Thyroid gland (tissue), 4 donors: ENCODE data around the gene NT5C1B. TPM values are rescaled to one million over a fixed set of nuclear protein-coding genes. Genes with fewer than 3 reads are reported as not detected.

Experiments used
- DNase-seq, 2 donors: peaks; one replicate each; pipeline ENCODE4 v3.0.0-alpha.2; 2019
- H3K27ac ChIP-seq, 3 donors: fragments of 200-600 bp; sonication (generic); 1 replicate in 2 of 3; 2 replicates in 1 of 3; pipeline ENCODE4 v1.5.1; 2016 to 2019; ENCODE audit warnings: mild to moderate bottlenecking in 1 of 3, moderate library complexity in 1 of 3
- H3K27me3 ChIP-seq: fragments of 200-600 bp; sonication (generic); one replicate; pipeline ENCODE4 v1.5.1; 2019
- H3K36me3 ChIP-seq, 2 donors: fragments of 200-600 bp; sonication (generic); one replicate each; pipeline ENCODE4 v1.5.1; 2016 to 2019
- H3K4me1 ChIP-seq, 2 donors: fragments of 200-600 bp; sonication (generic); one replicate each; pipeline ENCODE4 v1.5.1; 2017 to 2019
- H3K4me3 ChIP-seq, 3 donors: fragments of 200-600 bp; sonication (generic); replicated peaks in 1 of 3; 1 replicate in 2 of 3; 2 replicates in 1 of 3; pipeline ENCODE4 v1.5.1; 2016; ENCODE audit warnings: mild to moderate bottlenecking in 1 of 3
- H3K9me3 ChIP-seq: fragments of 200-600 bp; sonication (generic); one replicate; pipeline ENCODE4 v1.5.1; 2017
- CTCF ChIP-seq, 6 experiments: fragments of 200-600 bp in 3 of 6; fragments of 450-650 bp in 3 of 6; sonication (generic) in 3 of 6; IDR thresholded peaks; one replicate each; pipeline ENCODE4 v1.5.1; 2016 to 2019; ENCODE audit warnings: antibody characterized with exemption in 6 of 6, mild to moderate bottlenecking in 2 of 6, inconsistent platforms in 1 of 6, moderate library complexity in 1 of 6
- POLR2A ChIP-seq, 2 donors: fragments of 450-650 bp; IDR thresholded peaks; one replicate each; pipeline ENCODE4 v1.6.1; 2017; ENCODE audit warnings: antibody characterized with exemption in 2 of 2, mild to moderate bottlenecking in 2 of 2, moderate library complexity in 1 of 2
- WGBS, 2 donors: methylation state at CpG; one replicate each; pipeline ENCODE4 v1.1.5; 2017; 5-methylcytosine and 5-hydroxymethylcytosine counted together
- intact Hi-C: fragments of 100-400 bp; cut with DNase I; formaldehyde crosslinking; loops from one replicate; pipeline ENCODE4 v1.15.1; 2023
- total RNA-seq, 4 donors: library from RNA; depleted of rRNA; stranded (reverse); fragments of >200 nt; gene quantifications; one replicate each; pipeline ENCODE4 v1.2.3, GENCODE V29; 2016

NT5C1B gene
- total RNA-seq, 4 donors from 2014 or later = 0.13 TPM; not detected in 3

- no peak overlapping the region for H3K27ac ChIP-seq
- WGBS, 2 donors = 96% methylated on average over 1 of the region's 1 CpG
- no peaks in the 10 kb centered on the region for H3K27me3 ChIP-seq
- H3K4me1 ChIP-seq = no peaks in the 10 kb centered on the region
- H3K9me3 ChIP-seq = no peaks in the 10 kb centered on the region
- no peak for TF ChIP-seq CTCF (IDR thresholded peaks at IDR 0.05)
- TF ChIP-seq POLR2A (IDR thresholded peaks at IDR 0.05) = no peak
- intact Hi-C loops = no loop called here
- no peaks in the 10 kb centered on the region for H3K36me3 ChIP-seq
- no peak for DNase-seq
- H3K4me3 ChIP-seq = no peak overlapping the region
These were observed 4.1 kb upstream of the NT5C1B start for GRCh38 chr2:18593496-18593895.

GRCh38 chr2:18592372-18592771 lies 3.0 kb upstream of the NT5C1B start:
- no peak for DNase-seq
- WGBS, 2 donors = 82 to 83% methylated on average over 2 of the region's 2 CpGs
- no peaks in the 10 kb centered on the region for H3K4me1 ChIP-seq
- TF ChIP-seq POLR2A (IDR thresholded peaks at IDR 0.05) = no peak
- no peak for TF ChIP-seq CTCF (IDR thresholded peaks at IDR 0.05)
- no peak overlapping the region for H3K4me3 ChIP-seq
- H3K9me3 ChIP-seq = no peaks in the 10 kb centered on the region
- H3K36me3 ChIP-seq = no peaks in the 10 kb centered on the region
- H3K27me3 ChIP-seq = no peaks in the 10 kb centered on the region
- intact Hi-C loops = no loop called here
- no peak overlapping the region for H3K27ac ChIP-seq

- no peak for TF ChIP-seq POLR2A (IDR thresholded peaks at IDR 0.05)
- TF ChIP-seq CTCF (IDR thresholded peaks at IDR 0.05) = no peak
These were observed 567 bp downstream of the NT5C1B start for GRCh38 chr2:18588802-18589201.

GRCh38 chr2:18588049-18588448 lies 1.3 kb downstream of the NT5C1B start:
- TF ChIP-seq POLR2A (IDR thresholded peaks at IDR 0.05) (no peak), CTCF (IDR thresholded peaks at IDR 0.05) (no peak)
- Histone ChIP-seq H3K36me3 (no peaks in the 10 kb centered on the region), H3K27ac (no peak overlapping the region), H3K4me3 (no peak overlapping the region), H3K27me3 (no peaks in the 10 kb centered on the region), H3K4me1 (no peaks in the 10 kb centered on the region), H3K9me3 (no peaks in the 10 kb centered on the region)
- WGBS, 2 donors = 83 to 92% methylated on average over 1 of the region's 1 CpG
- intact Hi-C loops = no loop called here
- no peak for DNase-seq

More at GRCh38 chr2:18588802-18589201, 567 bp downstream of the NT5C1B start:
- no peaks in the 10 kb centered on the region for H3K4me1 ChIP-seq
- no peaks in the 10 kb centered on the region for H3K9me3 ChIP-seq
- no peak for DNase-seq
- no peaks in the 10 kb centered on the region for H3K36me3 ChIP-seq
- no peak overlapping the region for H3K4me3 ChIP-seq
- intact Hi-C loops = no loop called here
- H3K27ac ChIP-seq = no peak overlapping the region
- H3K27me3 ChIP-seq = no peaks in the 10 kb centered on the region
- 83 to 91% methylated on average over 1 of the region's 1 CpG for WGBS, 2 donors

GRCh38 chr2:18585526-18585925 lies 3.8 kb downstream of the NT5C1B start:
- intact Hi-C loops = no loop called here
- H3K36me3 ChIP-seq = no peaks in the 10 kb centered on the region
- no peaks in the 10 kb centered on the region for H3K27me3 ChIP-seq
- WGBS, 2 donors = 91 to 96% methylated on average over 3 of the region's 3 CpGs
- H3K27ac ChIP-seq = no peak overlapping the region
- H3K9me3 ChIP-seq = no peaks in the 10 kb centered on the region
- TF ChIP-seq POLR2A (IDR thresholded peaks at IDR 0.05) (no peak), CTCF (IDR thresholded peaks at IDR 0.05) (no peak)
- H3K4me3 ChIP-seq = no peak overlapping the region
- H3K4me1 ChIP-seq = no peaks in the 10 kb centered on the region
- DNase-seq = no peak
